HEK293 (cell line): ENCODE results near the gene TH.

Experiments used
- CTCF ChIA-PET: fragments of 350-600 bp; formaldehyde crosslinking; extraction: SDS; loops from one replicate; lab custom pipeline; 2021; ENCODE audit warnings: antibody characterized with exemption; lab: Yijun Ruan, JAX
- POLR2A ChIA-PET: fragments of 300-600 bp; formaldehyde crosslinking; extraction: SDS; loops from one replicate; lab custom pipeline; 2020; ENCODE audit warnings: antibody characterized with exemption, inconsistent platforms; lab: Yijun Ruan, JAX
- H3K27ac ChIP-seq: fragments of 200-500 bp; sonication (Bioruptor generic); 2 replicates; pipeline ENCODE4 v1.5.1; 2014; ENCODE audit warnings: low read depth, low read length, control low read depth, inconsistent platforms; ENCODE audit errors: extremely low read depth
- H3K36me3 ChIP-seq, 2 experiments: fragments of 200-500 bp in 1 of 2; sonication (Bioruptor generic) in 1 of 2; 1 replicate in 1 of 2; 2 replicates in 1 of 2; pipeline ENCODE4 v1.5.1; 2014 to 2017; ENCODE audit warnings: inconsistent platforms in 2 of 2, low read length in 2 of 2; ENCODE audit not compliant: control insufficient read depth in 2 of 2, insufficient read depth in 1 of 2
- H3K4me1 ChIP-seq: fragments of 200-500 bp; sonication (Bioruptor generic); 2 replicates; pipeline ENCODE4 v1.5.1; 2014; ENCODE audit warnings: mild to moderate bottlenecking, low read length, inconsistent platforms; ENCODE audit not compliant: control insufficient read depth, insufficient read depth
- H3K4me3 ChIP-seq: 2 replicates; pipeline ENCODE4 v1.5.1; 2011; ENCODE audit warnings: low read depth, mild to moderate bottlenecking, control low read depth, low read length, moderate library complexity
- H3K9me3 ChIP-seq: fragments of 200-500 bp; sonication (Bioruptor generic); 2 replicates; pipeline ENCODE4 v1.5.1; 2014; ENCODE audit warnings: low read depth, low read length, inconsistent platforms; ENCODE audit not compliant: control insufficient read depth, insufficient read depth
- EGR2 ChIP-seq: fragments of 450-650 bp; formaldehyde crosslinking; IDR thresholded peaks from 2 replicates; pipeline ENCODE4 v1.5.1; 2016; ENCODE audit warnings: low read depth, missing biosample characterization, missing genetic modification characterization
- SCRT1 ChIP-seq: fragments of 450-650 bp; formaldehyde crosslinking; IDR thresholded peaks from 2 replicates; pipeline ENCODE4 v1.5.1; 2016; ENCODE audit warnings: missing biosample characterization, missing genetic modification characterization, borderline replicate concordance
- TRIM28 ChIP-seq: IDR thresholded peaks from 2 replicates; pipeline ENCODE4 v1.6.1; 2011; ENCODE audit warnings: low read length, control low read depth, borderline replicate concordance
- ZBTB17 ChIP-seq: fragments of 450-650 bp; formaldehyde crosslinking; IDR thresholded peaks from 2 replicates; pipeline ENCODE4 v1.5.1; 2016; ENCODE audit warnings: missing biosample characterization, missing genetic modification characterization
- ZFP41 ChIP-seq: fragments of 450-650 bp; formaldehyde crosslinking; IDR thresholded peaks from 2 replicates; pipeline ENCODE4 v1.5.1; 2016; ENCODE audit warnings: missing biosample characterization, missing genetic modification characterization, borderline replicate concordance
- ZNF248 ChIP-seq: fragments of 450-650 bp; formaldehyde crosslinking; IDR thresholded peaks from 2 replicates; pipeline ENCODE4 v1.5.1; 2017; ENCODE audit warnings: missing biosample characterization, missing genetic modification characterization
- ZNF514 ChIP-seq: fragments of 450-650 bp; formaldehyde crosslinking; IDR thresholded peaks from 2 replicates; pipeline ENCODE4 v1.5.1; 2016; ENCODE audit warnings: missing biosample characterization, missing genetic modification characterization
- ZNF549 ChIP-seq: fragments of 450-650 bp; IDR thresholded peaks from 2 replicates; pipeline ENCODE4 v1.5.1; 2018; ENCODE audit warnings: missing biosample characterization, missing genetic modification characterization, mild to moderate bottlenecking, inconsistent platforms, moderate library complexity
- ZNF560 ChIP-seq: fragments of 450-650 bp; formaldehyde crosslinking; IDR thresholded peaks from 2 replicates; pipeline ENCODE4 v1.5.1; 2017; ENCODE audit warnings: missing biosample characterization, missing genetic modification characterization, borderline replicate concordance
- ZNF561 ChIP-seq: fragments of 450-650 bp; IDR thresholded peaks from 2 replicates; pipeline ENCODE4 v1.5.1; 2018; ENCODE audit warnings: missing biosample characterization, missing genetic modification characterization, borderline replicate concordance
- ZNF660 ChIP-seq: fragments of 450-650 bp; IDR thresholded peaks from 2 replicates; pipeline ENCODE4 v1.5.1; 2018; ENCODE audit warnings: missing biosample characterization, mild to moderate bottlenecking, missing genetic modification characterization
- ZNF692 ChIP-seq: fragments of 450-650 bp; formaldehyde crosslinking; IDR thresholded peaks from 2 replicates; pipeline ENCODE4 v1.5.1; 2016; ENCODE audit warnings: missing biosample characterization, missing genetic modification characterization
- TF ChIP-seq, protein P1 (sequence below): fragments of 450-650 bp; formaldehyde crosslinking; IDR thresholded peaks from 2 replicates; pipeline ENCODE4 v1.5.1; 2016; ENCODE audit warnings: missing biosample characterization, missing genetic modification characterization, borderline replicate concordance

The TH gene

DNA sequence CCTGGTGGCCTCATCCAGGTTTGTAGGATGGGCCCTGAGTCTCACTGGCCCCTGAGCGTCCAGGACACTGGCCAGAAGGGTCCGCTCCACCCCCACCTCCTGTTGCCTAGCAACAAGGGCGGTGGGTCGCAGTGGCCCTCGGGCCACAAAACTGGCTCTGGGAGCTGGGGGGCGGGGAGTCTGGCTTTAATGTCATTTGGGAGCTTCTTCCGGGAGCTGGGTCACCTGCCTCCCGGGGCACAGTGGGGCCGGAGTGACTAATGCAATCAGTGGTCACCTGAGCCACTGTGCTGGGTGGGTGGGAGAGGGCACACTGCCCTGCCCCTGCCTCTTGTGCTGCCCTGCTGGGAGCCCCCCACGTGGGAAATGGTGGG, 2.6 kb downstream of the TH start:
- POLR2A ChIA-PET, result no interaction called here
- Histone ChIP-seq H3K4me3 (no peak overlapping the region), H3K9me3 (no peaks in the 10 kb centered on the region), H3K36me3 (no peaks in the 10 kb centered on the region), H3K4me1 (no peaks in the 10 kb centered on the region), H3K27ac (no peak overlapping the region)
- TF ChIP-seq ZNF660 (tag by site-specific recombination), result no peak
- no peak for TF ChIP-seq ZNF514 (tag by site-specific recombination)
- TF ChIP-seq ZBTB17, result no peak
- TF ChIP-seq ZNF549 (tag by site-specific recombination), result no peak
- TF ChIP-seq SCRT1, result no peak
- TF ChIP-seq, protein P1, sequence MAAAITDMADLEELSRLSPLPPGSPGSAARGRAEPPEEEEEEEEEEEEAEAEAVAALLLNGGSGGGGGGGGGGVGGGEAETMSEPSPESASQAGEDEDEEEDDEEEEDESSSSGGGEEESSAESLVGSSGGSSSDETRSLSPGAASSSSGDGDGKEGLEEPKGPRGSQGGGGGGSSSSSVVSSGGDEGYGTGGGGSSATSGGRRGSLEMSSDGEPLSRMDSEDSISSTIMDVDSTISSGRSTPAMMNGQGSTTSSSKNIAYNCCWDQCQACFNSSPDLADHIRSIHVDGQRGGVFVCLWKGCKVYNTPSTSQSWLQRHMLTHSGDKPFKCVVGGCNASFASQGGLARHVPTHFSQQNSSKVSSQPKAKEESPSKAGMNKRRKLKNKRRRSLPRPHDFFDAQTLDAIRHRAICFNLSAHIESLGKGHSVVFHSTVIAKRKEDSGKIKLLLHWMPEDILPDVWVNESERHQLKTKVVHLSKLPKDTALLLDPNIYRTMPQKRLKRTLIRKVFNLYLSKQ (tag by site-specific recombination), result no peak
- no peak for TF ChIP-seq TRIM28
- TF ChIP-seq ZFP41 (tag by site-specific recombination), result no peak
- TF ChIP-seq ZNF561 (tag by site-specific recombination), result no peak
- CTCF ChIA-PET, result interaction anchor here (0.7 to 2.9 kb wide), 2 partner anchors 12 to 18 kb away, joined by 3 to 12 read pairs; no protein-coding TSS in a partner anchor

DNA sequence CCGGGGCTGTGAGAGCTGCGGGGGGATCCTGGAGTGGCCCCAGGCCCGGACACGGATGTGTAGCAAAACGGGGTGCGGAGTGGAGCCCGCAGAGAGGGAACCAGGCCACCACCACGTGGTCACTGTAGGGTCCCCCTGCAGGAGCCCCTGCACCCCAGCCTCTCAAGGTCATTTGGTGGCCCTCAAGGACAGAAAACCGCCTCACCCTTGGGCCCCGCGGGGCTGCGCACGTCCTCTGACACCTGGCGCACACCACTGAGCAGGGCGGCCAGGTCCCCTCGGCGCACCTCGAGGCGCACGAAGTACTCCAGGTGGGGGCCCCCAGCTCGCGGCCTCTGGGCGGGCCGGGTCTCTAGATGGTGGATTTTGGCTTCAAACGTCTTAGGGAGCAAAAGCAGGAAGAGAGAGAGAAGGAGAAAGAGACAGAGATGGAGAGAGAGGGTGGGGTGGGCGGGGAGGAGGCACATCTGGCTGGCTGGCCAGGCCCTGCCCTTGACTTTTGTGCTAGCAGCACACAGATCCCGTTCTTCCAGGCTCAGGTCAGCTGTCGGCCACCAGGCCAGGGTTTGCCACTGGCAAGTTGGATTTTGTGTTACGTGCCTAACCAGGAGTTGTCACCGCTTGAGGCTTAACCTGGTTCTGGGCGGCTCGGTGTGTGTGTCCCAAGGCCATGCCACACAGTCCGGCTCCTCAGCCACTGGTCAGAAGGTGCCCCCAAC, 3.2 kb downstream of the TH start:
- POLR2A ChIA-PET, result no interaction called here
- H3K36me3 ChIP-seq, result no peaks in the 10 kb centered on the region
- TF ChIP-seq EGR2 (no peak), ZNF248 (tag by site-specific recombination) (no peak), ZNF560 (tag by site-specific recombination) (no peak)
- H3K4me1 ChIP-seq, result no peaks in the 10 kb centered on the region
- no peak overlapping the region for H3K27ac ChIP-seq
- H3K4me3 ChIP-seq, result no peak overlapping the region
- CTCF ChIA-PET, result interaction anchor here (0.6 to 2.9 kb wide), 5 partner anchors 12 to 230 kb away, joined by 3 to 12 read pairs (median 3); no protein-coding TSS in a partner anchor
- H3K9me3 ChIP-seq, result no peaks in the 10 kb centered on the region

DNA sequence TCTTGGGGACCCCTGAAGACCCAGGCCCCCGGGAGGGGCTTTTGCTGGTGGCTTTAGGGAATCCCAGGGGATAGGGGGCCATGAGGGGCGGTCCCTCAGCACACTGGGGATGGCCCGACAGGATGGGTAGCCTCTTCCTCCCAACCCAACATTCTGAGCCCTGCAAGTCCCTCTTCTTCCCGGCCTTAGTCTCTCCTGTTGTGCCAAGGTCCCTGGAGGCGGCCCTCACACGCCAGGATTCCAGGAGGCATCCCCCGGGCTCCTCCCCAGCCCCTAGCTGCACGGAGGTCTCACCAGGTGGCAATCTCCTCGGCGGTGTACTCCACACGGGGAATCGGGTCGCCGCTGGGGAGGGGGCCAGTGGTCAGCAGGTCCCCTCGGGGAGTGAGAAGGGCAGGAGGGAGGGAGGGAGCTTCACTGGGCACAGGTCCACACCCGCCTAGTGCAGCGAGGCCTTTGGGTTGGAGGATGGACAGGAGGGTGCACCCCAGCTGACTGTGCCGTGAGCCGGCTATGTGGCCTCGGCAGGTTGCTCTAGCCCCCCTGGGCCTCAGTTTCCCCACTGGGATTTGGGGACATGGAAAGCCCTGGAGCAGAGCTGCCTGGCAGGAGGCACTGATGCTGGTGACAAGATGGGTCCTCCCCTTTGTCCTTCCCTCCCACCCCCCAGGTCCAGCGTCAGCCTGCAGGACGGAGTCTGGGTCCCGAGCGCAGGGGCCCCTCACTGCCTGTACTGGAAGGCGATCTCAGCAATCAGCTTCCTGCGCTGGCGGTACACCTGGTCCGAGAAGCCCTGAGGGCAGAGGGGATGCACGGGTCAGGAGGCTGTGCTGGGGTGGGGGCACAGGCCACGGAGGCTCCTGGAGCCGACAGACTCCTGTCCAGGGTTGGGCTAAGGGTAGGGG, 4.2 kb downstream of the TH start:
- ChIA-PET POLR2A (no interaction called here), CTCF (interaction anchor here (0.6 to 2.9 kb wide), 8 partner anchors 17 to 497 kb away, joined by 3 to 12 read pairs (median 4); no protein-coding TSS in a partner anchor)
- Histone ChIP-seq H3K4me1 (no peaks in the 10 kb centered on the region), H3K36me3 (no peaks in the 10 kb centered on the region), H3K4me3 (no peak overlapping the region), H3K9me3 (no peaks in the 10 kb centered on the region), H3K27ac (no peak overlapping the region)
- no peak for TF ChIP-seq ZNF692 (tag by site-specific recombination)
